ENCODE results near the gene ITPR1. TPM values are rescaled to one million over a fixed set of nuclear protein-coding genes. Genes with fewer than 3 reads are reported as not detected.

The ITPR1 gene
- total RNA-seq, 2 experiments from 2014 or later: 74.3 to 76.2 TPM

- DNase-seq (no peak), ATAC-seq (ENCODE audit: low read depth) (no peak)
- Mint-ChIP-seq H3K9me3 (peaks cover 2% of the 10 kb centered on the region), H3K4me3 (peak overlapping the region; percentile 66), H3K4me1 (peaks cover 88% of the 10 kb centered on the region), H3K36me3 (peaks cover 58% of the 10 kb centered on the region), H3K27me3 (no peaks in the 10 kb centered on the region), H3K27ac (peak overlapping the region; percentile 92)
- POLR2A ChIA-PET: interaction anchor here (0.6 to 17.1 kb wide), 3 partner anchors 33 to 154 kb away, joined by 3 to 489 read pairs (median 15); partner anchors contain the start of gene BHLHE40
These were observed 334.6 kb downstream of the ITPR1 start for GRCh38 chr3:4827767-4828166.

GRCh38 chr3:4828279-4829030, 335.3 kb downstream of the ITPR1 start:
- peaks cover 89% of the 10 kb centered on the region for H3K4me1 Mint-ChIP-seq
- H3K27ac Mint-ChIP-seq: peak overlapping the region; percentile 100
- peak overlapping the region; percentile 66 for H3K4me3 Mint-ChIP-seq
- H3K36me3 Mint-ChIP-seq: peaks cover 53% of the 10 kb centered on the region
- DNase-seq: no peak
- no peak for ATAC-seq (ENCODE audit: low read depth)
- H3K9me3 Mint-ChIP-seq: peaks cover under 1% of the 10 kb centered on the region
- POLR2A ChIA-PET: interaction anchor here (0.6 to 17.1 kb wide), 7 partner anchors 13 to 153 kb away, joined by 3 to 489 read pairs (median 3); partner anchors contain the start of gene BHLHE40
- no peaks in the 10 kb centered on the region for H3K27me3 Mint-ChIP-seq

DNA sequence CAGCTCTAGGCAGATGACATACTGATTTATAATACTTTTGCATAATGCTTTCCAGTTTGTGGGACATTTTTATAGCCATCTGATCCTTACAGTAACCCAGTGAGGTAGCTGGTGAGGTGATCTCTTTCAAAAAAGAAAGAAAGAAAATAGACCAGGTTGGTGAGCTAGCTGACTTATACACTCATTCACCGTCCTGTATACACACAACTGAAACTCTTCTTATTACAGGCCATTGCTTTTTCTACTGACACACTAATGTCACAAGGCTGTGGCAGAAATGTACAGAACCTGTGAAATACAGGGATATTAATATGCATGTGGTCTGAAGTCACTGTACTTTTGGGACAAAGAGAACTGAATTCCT, 335.9 kb downstream of the ITPR1 start:
- POLR2A ChIA-PET: interaction anchor here (0.8 to 17.1 kb wide), 7 partner anchors 13 to 197 kb away, joined by 3 to 489 read pairs (median 3); partner anchors contain the start of gene BHLHE40
- ATAC-seq (ENCODE audit: low read depth) (peak; percentile 12), DNase-seq (no peak)
- H3K9me3 Mint-ChIP-seq: no peaks in the 10 kb centered on the region
- H3K4me3 Mint-ChIP-seq: peak overlapping the region; percentile 66
- H3K27me3 Mint-ChIP-seq: no peaks in the 10 kb centered on the region
- peaks cover 53% of the 10 kb centered on the region for H3K36me3 Mint-ChIP-seq
- H3K27ac Mint-ChIP-seq: peak overlapping the region; percentile 100
- H3K4me1 Mint-ChIP-seq: peaks cover 89% of the 10 kb centered on the region

- Mint-ChIP-seq H3K36me3 (peaks cover 42% of the 10 kb centered on the region), H3K27me3 (no peaks in the 10 kb centered on the region), H3K4me3 (peak overlapping the region; percentile 94), H3K27ac (peak overlapping the region; percentile 100), H3K9me3 (no peaks in the 10 kb centered on the region), H3K4me1 (peaks cover 88% of the 10 kb centered on the region)
- DNase-seq: no peak
- POLR2A ChIA-PET: interaction anchor here (1.3 to 17.1 kb wide), 7 partner anchors 9 to 196 kb away, joined by 3 to 489 read pairs (median 14); partner anchors contain the start of gene BHLHE40
- ATAC-seq (ENCODE audit: low read depth): no peak
These were observed 337.4 kb downstream of the ITPR1 start for GRCh38 chr3:4830586-4830914.

- POLR2A ChIA-PET: interaction anchor here (0.6 to 17.1 kb wide), 10 partner anchors 10 to 194 kb away, joined by 3 to 489 read pairs (median 12); partner anchors contain the start of gene BHLHE40
- Mint-ChIP-seq H3K4me3 (peak overlapping the region; percentile 94), H3K27ac (peak overlapping the region; percentile 100), H3K9me3 (no peaks in the 10 kb centered on the region), H3K27me3 (no peaks in the 10 kb centered on the region), H3K4me1 (peaks cover 87% of the 10 kb centered on the region), H3K36me3 (peaks cover 44% of the 10 kb centered on the region)
- peak; percentile 20 for ATAC-seq (ENCODE audit: low read depth)
- no peak for DNase-seq
These were observed 338.4 kb downstream of the ITPR1 start for GRCh38 chr3:4831580-4831950.

DNA sequence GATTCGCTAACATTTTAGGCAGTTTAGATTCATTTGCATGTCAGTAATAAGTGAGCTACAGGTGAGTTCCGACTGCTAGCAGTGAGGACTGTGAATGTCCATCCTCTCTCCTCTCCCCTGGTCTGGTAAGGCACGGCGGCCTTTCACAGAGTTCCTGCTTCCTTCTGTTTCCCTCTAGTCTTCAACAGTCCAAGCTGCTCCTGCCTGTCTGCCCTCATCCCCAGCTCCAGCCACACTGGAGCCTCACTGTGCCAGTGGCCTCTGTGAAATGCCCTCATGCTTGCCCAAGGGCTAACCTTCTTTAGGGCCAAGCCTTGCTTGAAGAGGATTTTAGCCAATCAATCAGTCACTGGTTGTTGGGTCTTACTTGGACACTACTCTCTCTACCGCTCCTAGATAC, 340.3 kb downstream of the ITPR1 start:
- DNase-seq (no peak), ATAC-seq (ENCODE audit: low read depth) (no peak)
- POLR2A ChIA-PET: interaction anchor here (1.1 to 17.1 kb wide), 8 partner anchors 8 to 148 kb away, joined by 4 to 489 read pairs (median 13); partner anchors contain the start of gene BHLHE40
- no peaks in the 10 kb centered on the region for H3K9me3 Mint-ChIP-seq
- H3K36me3 Mint-ChIP-seq: peaks cover 42% of the 10 kb centered on the region
- H3K27ac Mint-ChIP-seq: peak overlapping the region; percentile 96
- H3K4me3 Mint-ChIP-seq: peak overlapping the region; percentile 81
- H3K4me1 Mint-ChIP-seq: peaks cover 85% of the 10 kb centered on the region
- no peaks in the 10 kb centered on the region for H3K27me3 Mint-ChIP-seq

GRCh38 chr3:4834403-4834866, 341.3 kb downstream of the ITPR1 start:
- POLR2A ChIA-PET: interaction anchor here (0.8 to 17.1 kb wide), 10 partner anchors 9 to 341 kb away, joined by 3 to 489 read pairs (median 10); partner anchors contain the start of genes BHLHE40 and ITPR1
- H3K4me3 Mint-ChIP-seq: peak overlapping the region; percentile 81
- H3K27ac Mint-ChIP-seq: peak overlapping the region; percentile 96
- H3K4me1 Mint-ChIP-seq: peaks cover 80% of the 10 kb centered on the region
- ATAC-seq (ENCODE audit: low read depth) (peak; percentile 57), DNase-seq (peak; percentile 72)
- peaks cover 43% of the 10 kb centered on the region for H3K36me3 Mint-ChIP-seq
- H3K9me3 Mint-ChIP-seq: no peaks in the 10 kb centered on the region
- no peaks in the 10 kb centered on the region for H3K27me3 Mint-ChIP-seq

- POLR2A ChIA-PET: interaction anchor here (1.0 to 17.1 kb wide), 7 partner anchors 9 to 342 kb away, joined by 3 to 489 read pairs (median 13); partner anchors contain the start of genes BHLHE40 and ITPR1
- Mint-ChIP-seq H3K27ac (peak overlapping the region; percentile 96), H3K4me1 (peaks cover 80% of the 10 kb centered on the region), H3K36me3 (peaks cover 39% of the 10 kb centered on the region), H3K4me3 (peak overlapping the region; percentile 81), H3K27me3 (no peaks in the 10 kb centered on the region), H3K9me3 (no peaks in the 10 kb centered on the region)
- DNase-seq (no peak), ATAC-seq (ENCODE audit: low read depth) (no peak)
These were observed 342.5 kb downstream of the ITPR1 start for GRCh38 chr3:4835616-4836043.

- Mint-ChIP-seq H3K36me3 (peaks cover 36% of the 10 kb centered on the region), H3K27me3 (no peaks in the 10 kb centered on the region), H3K9me3 (no peaks in the 10 kb centered on the region), H3K4me1 (peaks cover 80% of the 10 kb centered on the region), H3K4me3 (peak overlapping the region; percentile 81), H3K27ac (peak overlapping the region; percentile 96)
- POLR2A ChIA-PET: interaction anchor here (0.6 to 17.1 kb wide), 6 partner anchors 14 to 145 kb away, joined by 3 to 489 read pairs (median 6); partner anchors contain the start of gene BHLHE40
- no peak for DNase-seq
- no peak for ATAC-seq (ENCODE audit: low read depth)
These were observed 343.4 kb downstream of the ITPR1 start for GRCh38 chr3:4836516-4836915.

DNA sequence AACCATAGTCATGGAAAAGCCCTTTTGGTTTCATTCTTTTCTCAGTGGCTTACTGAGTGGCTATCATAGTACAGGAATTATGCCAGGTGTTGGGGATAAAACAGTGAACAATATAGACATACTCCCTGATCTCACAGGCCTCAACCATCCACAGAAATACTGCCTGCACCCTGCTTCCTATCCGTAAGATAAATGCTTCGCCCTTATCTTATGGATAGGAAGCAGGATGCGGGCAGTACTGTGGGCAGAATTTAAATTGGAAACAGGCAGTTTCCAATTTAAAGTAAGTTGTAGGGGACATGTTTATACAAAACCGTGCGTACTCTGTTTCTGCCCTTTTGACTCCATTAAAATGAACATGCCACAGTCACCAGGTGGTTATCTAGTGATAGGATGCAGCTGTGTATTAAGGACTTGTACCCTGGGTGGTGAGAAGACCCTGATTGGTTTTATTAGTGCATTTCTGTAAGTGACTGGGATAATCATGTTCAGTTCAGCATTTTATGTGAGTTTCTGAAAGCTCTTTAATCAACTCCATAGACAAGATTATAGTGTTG, 344.3 kb downstream of the ITPR1 start:
- peak overlapping the region; percentile 69 for H3K4me3 Mint-ChIP-seq

GRCh38 chr3:4838621-4839022, 345.5 kb downstream of the ITPR1 start:
- Mint-ChIP-seq H3K27ac (peak overlapping the region; percentile 63), H3K4me1 (peaks cover 80% of the 10 kb centered on the region), H3K4me3 (no peak overlapping the region), H3K9me3 (peaks cover 2% of the 10 kb centered on the region), H3K36me3 (peaks cover 39% of the 10 kb centered on the region), H3K27me3 (no peaks in the 10 kb centered on the region)
- DNase-seq (no peak), ATAC-seq (ENCODE audit: low read depth) (no peak)
- POLR2A ChIA-PET: interaction anchor here (10.6 to 17.1 kb wide), 2 partner anchors 12 to 143 kb away, joined by 111 to 489 read pairs; partner anchors contain the start of gene BHLHE40

More for the DNA sequence above, 344.3 kb downstream of the ITPR1 start:
- ATAC-seq (ENCODE audit: low read depth) (no peak), DNase-seq (no peak)
- H3K27ac Mint-ChIP-seq: peak overlapping the region; percentile 96
- H3K27me3 Mint-ChIP-seq: no peaks in the 10 kb centered on the region
- peaks cover 36% of the 10 kb centered on the region for H3K36me3 Mint-ChIP-seq
- H3K9me3 Mint-ChIP-seq: no peaks in the 10 kb centered on the region
- POLR2A ChIA-PET: interaction anchor here (1.1 to 17.1 kb wide), 3 partner anchors 13 to 144 kb away, joined by 3 to 489 read pairs (median 111); partner anchors contain the start of gene BHLHE40
- H3K4me1 Mint-ChIP-seq: peaks cover 82% of the 10 kb centered on the region

DNA sequence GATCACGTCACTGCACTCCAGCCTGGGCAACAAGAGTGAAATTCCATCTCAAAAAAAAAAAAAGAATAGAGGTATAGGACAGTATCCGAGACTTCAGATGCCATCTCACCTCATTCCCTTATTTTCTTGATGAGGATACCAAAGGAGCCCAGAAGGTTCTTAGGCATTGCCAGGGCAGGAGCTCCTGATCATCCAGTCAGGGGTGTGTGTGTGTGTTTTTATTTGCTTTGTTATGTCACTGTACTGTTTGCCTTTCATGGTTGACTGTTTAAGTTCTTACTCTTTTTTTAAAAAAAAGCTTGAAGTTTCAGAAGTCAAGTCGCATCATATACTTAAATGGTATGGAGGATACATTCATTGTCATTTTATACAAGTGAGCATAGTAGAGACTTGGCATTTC, 346.1 kb downstream of the ITPR1 start:
- Mint-ChIP-seq H3K36me3 (peaks cover 39% of the 10 kb centered on the region), H3K4me3 (no peak overlapping the region), H3K27ac (no peak overlapping the region), H3K4me1 (peaks cover 78% of the 10 kb centered on the region), H3K9me3 (peaks cover 2% of the 10 kb centered on the region), H3K27me3 (no peaks in the 10 kb centered on the region)
- DNase-seq (no peak), ATAC-seq (ENCODE audit: low read depth) (no peak)
- POLR2A ChIA-PET: interaction anchor here (0.6 to 17.1 kb wide), 2 partner anchors 142 to 151 kb away, joined by 3 to 489 read pairs; partner anchors contain the start of gene BHLHE40

GRCh38 chr3:4841225-4841624, 348.1 kb downstream of the ITPR1 start:
- peaks cover 41% of the 10 kb centered on the region for H3K36me3 Mint-ChIP-seq
- H3K27ac Mint-ChIP-seq: peak overlapping the region; percentile 90
- ATAC-seq (ENCODE audit: low read depth) (no peak), DNase-seq (no peak)
- H3K4me3 Mint-ChIP-seq: peak overlapping the region; percentile 57
- POLR2A ChIA-PET: interaction anchor here (1.1 to 4.5 kb wide), 9 partner anchors 9 to 170 kb away, joined by 5 to 84 read pairs (median 11); partner anchors contain the start of gene BHLHE40
- peaks cover 78% of the 10 kb centered on the region for H3K4me1 Mint-ChIP-seq
- no peaks in the 10 kb centered on the region for H3K27me3 Mint-ChIP-seq
- H3K9me3 Mint-ChIP-seq: peaks cover 2% of the 10 kb centered on the region

Measured in activated naive CD8-positive, alpha-beta T cell treated with anti-CD3 and anti-CD28 coated beads, Interleukin-2, amount 10 ng/mL, durations not matched to agents 7 days and 5 days (primary cell).